Measurements from ENCODE around the gene AMBP. TPM values are rescaled to one million over a fixed set of nuclear protein-coding genes. Genes with fewer than 3 reads are reported as not detected.

The AMBP gene
- total and polyA plus RNA-seq, 2 of the 13 experiments (the other 11 are each of a cell fraction or from before 2014, with no cell fraction given) = 1,510 to 2,580 TPM

GRCh38 chr9:114108016-114108833 lies 30.1 kb upstream of the AMBP start (continued):
- TF ChIP-seq STAT5B (CRISPR knock-in tag; IDR thresholded peaks at IDR 0.05) (no peak), ZFP91 (CRISPR knock-in tag; IDR thresholded peaks at IDR 0.05; ENCODE audit: borderline replicate concordance) (peak; percentile 82), ZC3H13 (CRISPR knock-in tag; IDR thresholded peaks at IDR 0.05) (no peak), ZNF235 (CRISPR knock-in tag; IDR thresholded peaks at IDR 0.05; ENCODE audit: borderline replicate concordance) (no peak), ZNF253 (CRISPR knock-in tag; IDR thresholded peaks at IDR 0.05; ENCODE audit: borderline replicate concordance) (no peak), USF2 (IDR thresholded peaks at IDR 0.05; ENCODE audit: low read depth, low read length) (no peak), USF2 (CRISPR knock-in tag; IDR thresholded peaks at IDR 0.05; ENCODE audit: borderline replicate concordance) (no peak), GZF1 (CRISPR knock-in tag; IDR thresholded peaks at IDR 0.05) (0 out of 2 replicates have a peak, but pooled peaks have one; percentile 67), BRCA1 (CRISPR knock-in tag; IDR thresholded peaks at IDR 0.05) (peak; percentile 66; the same call in 1 of the 2 replicates), ZNF850 (CRISPR knock-in tag; conservative IDR thresholded peaks at IDR 0.05) (no peak), ZNF800 (CRISPR knock-in tag; IDR thresholded peaks at IDR 0.05) (peak; percentile 92), CEBPZ (IDR thresholded peaks at IDR 0.05; ENCODE audit: low read length) (no peak), ZNF768 (CRISPR knock-in tag; IDR thresholded peaks at IDR 0.05) (no peak), TOPORS (CRISPR knock-in tag; IDR thresholded peaks at IDR 0.05) (peak; percentile 28; the same call in 1 of the 2 replicates), NR1H2 (CRISPR knock-in tag; IDR thresholded peaks at IDR 0.05; ENCODE audit: borderline replicate concordance, low read depth) (no peak), SRSF9 (IDR thresholded peaks at IDR 0.05; ENCODE audit: borderline replicate concordance, insufficient read depth, low read depth, low read length, poor library complexity, severe bottlenecking) (no peak), ZIK1 (CRISPR knock-in tag; IDR thresholded peaks at IDR 0.05; ENCODE audit: borderline replicate concordance, low read depth) (no peak), NFE2 (CRISPR knock-in tag; IDR thresholded peaks at IDR 0.05) (no peak), CHD2 (IDR thresholded peaks at IDR 0.05; ENCODE audit: low read depth, low read length) (no peak), MTA3 (CRISPR knock-in tag; IDR thresholded peaks at IDR 0.05) (no peak)
